ENCODE data around the gene SAMD3.

DNA sequence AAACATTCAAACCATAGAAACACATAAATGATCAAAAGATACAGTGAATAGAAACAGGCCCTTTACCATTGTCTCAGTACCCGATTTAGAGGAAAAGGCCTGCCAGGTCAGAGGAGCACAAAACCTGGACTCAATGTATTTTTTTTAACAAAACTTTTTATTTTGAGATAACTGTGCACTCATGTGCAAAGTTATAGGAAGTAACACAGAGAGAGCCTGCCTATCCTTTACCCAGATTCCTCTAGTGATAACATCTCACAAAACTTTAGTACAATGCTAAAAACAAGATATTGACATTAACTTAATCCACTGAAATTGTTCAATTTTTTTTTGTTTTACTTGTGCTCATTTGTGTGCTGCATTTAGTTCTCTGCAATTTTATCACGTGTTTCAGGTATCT, 36.8 kb upstream of the SAMD3 start:
- TF ChIP-seq, protein P1, sequence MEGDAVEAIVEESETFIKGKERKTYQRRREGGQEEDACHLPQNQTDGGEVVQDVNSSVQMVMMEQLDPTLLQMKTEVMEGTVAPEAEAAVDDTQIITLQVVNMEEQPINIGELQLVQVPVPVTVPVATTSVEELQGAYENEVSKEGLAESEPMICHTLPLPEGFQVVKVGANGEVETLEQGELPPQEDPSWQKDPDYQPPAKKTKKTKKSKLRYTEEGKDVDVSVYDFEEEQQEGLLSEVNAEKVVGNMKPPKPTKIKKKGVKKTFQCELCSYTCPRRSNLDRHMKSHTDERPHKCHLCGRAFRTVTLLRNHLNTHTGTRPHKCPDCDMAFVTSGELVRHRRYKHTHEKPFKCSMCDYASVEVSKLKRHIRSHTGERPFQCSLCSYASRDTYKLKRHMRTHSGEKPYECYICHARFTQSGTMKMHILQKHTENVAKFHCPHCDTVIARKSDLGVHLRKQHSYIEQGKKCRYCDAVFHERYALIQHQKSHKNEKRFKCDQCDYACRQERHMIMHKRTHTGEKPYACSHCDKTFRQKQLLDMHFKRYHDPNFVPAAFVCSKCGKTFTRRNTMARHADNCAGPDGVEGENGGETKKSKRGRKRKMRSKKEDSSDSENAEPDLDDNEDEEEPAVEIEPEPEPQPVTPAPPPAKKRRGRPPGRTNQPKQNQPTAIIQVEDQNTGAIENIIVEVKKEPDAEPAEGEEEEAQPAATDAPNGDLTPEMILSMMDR (conservative IDR thresholded peaks at IDR 0.05), result no peak
- TF ChIP-seq EZH2 (IDR thresholded peaks at IDR 0.05; ENCODE audit: low read depth), result no peak
